Activated T-helper 9 cell treated with anti-CD3 and anti-CD28 coated beads, Interleukin-2, amount 50 U/mL, for 16 hours (primary cell): Measurements from ENCODE around the gene SMC5.
"Not testable (repeated sequence)": the region's sequence is repeated elsewhere in the genome, so short reads cannot be mapped to it uniquely, and the experiment has no call there.

Experiments
- DNase-seq: peaks from one replicate; pipeline ENCODE4 v3.0.0-alpha.2; 2020; ENCODE audit warnings: low read depth

The SMC5 gene

DNA sequence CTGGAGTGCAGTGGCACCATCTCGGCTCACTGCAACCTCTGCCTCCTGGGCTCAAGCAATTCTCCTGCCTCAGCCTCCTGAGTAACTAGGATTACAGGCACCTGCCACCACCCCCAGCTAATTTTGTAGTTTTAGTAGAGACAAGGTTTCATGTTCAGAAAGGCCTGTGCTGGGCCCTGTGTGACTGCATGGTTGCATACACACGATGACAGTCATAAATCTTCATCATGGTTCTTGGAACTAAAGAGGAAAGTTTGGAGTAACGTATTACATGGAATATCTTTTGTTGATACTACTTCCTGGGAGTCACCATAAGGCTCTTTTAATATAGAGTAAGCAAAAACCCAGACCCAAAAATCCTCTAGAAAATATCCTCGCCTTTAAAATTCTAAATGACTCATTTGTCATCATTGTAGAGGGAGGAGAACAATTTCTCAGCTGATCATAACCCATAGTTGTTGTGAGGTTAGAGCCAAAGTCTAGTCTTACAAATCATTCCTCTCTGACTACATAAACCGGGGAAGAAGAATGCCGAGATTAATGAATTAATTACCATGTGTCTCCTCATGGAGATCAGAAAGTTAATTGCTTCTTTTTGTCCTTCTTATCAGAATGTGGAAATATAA, 108.6 kb downstream of the SMC5 start:
- no peak for DNase-seq

DNA sequence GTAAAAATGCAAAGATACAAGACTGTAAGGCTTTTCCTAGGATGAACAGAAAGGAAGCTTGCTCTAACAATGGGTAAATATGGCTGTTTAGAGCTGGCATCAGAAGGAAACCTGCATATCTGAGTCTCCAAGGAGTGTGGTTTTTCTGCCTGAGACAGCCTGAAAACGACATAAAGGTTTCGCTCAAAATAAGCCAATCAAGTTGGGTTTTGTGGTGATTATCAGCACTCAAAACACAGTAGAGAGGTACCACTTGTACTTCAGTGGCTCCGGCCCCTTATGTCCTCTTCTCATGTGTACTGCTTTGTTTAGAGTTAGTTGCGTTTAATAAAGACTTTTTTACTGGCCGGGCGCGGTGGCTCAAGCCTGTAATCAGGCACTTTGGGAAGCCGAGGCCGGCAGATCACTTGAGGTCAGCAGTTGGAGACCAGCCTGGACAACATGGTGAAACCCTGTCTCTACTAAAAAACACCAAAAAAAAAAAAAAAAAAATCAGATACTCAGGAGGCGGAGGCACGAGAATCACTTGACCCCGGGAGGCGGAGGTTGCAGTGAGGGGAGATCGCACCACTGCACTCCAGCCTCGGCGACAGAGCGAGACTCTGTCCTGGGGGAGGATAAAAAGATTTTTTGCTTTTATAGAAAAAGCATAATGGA, 116.3 kb downstream of the SMC5 start:
- DNase-seq: no peak

DNA sequence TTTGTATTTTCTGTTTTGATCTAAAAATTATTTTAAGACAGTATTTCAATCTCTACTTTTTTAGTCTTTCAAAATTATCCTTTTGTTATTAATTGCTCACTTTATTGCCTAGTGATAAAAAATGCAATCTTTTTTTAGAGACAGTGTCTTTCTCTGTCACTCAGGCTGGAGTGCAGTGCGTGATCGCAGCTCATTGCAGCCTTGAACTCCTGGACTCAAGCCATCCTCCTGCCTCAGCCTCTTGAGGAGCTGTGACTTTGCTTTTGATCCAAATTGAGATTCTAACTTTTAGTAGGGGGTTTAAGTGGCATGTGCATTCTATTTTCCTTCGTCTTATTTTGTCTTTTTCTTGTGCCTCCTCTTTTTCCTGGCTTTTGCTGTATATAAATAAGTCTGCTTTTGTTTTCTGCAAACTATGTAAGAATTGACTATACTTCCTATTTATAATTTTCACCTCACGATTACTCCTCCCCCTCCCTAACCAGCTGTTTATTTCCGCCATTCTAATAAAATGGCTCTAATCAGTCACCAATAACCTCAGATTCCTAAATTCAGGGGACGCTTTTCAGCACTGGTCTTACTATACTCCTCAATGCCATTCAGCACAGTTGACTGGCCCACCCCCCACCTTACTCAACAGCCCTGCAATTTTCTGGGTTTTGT, 123.4 kb downstream of the SMC5 start:
- DNase-seq: no peak

DNA sequence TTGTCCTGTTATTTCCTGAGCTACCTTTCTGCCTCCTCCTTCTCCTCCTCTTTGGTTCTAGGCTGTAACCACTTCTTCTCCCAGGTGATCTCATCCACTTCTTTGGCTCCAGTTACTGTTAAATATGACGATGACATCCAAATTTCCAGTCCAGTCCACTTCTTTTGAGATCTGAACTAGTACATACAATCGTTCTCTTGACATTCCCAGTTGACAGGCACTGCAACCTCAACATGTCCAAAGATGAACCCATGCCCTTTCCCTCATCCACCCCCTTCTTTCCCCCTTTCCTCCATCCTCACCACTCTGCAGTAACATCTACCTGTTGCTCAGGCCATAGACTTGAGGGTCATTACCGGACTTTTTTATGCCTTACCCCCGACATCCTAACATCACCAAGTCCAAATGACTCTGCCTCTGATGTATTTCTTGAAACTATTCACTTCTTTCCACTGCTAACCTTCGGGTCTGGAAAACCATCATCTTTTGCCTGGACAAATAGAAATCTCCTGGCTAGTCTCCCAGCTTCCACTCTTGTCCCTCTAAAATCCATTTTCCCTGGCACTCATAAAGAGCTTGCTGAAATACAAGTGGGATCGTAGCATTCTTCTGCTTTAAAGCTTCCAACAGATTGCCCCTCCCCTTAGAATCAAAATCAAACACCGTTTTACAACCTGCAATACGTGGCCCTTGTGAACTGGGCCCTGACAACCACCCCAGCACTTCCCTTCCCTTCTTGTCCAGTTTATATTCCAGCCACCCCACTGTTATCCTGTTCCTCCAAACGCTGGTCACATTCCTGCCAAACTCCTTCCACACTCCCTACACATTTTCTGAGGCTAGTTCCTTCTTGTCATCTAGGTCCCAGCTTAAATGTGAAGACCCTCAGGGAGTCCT, 124.2 kb downstream of the SMC5 start:
- DNase-seq: no peak

DNA sequence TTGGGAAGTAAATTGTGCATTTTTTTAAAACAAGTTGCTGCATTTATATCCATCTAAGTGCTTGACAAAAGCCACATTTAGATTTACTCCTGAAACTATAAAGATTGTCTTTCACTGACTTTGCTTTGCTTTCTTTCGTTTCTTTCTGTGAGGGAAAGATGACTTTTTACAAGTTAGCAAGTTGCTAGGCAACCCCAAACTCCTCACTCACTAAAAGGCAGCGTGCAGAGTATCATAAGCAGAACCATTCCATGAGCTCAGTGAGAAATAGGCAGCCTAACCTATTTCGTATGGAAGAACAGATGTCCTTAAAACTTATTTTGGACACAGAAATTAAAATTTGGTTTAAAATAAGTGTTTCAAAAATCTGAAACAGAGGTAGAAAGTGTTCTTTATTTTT, 126.6 kb downstream of the SMC5 start:
- no peak for DNase-seq

DNA sequence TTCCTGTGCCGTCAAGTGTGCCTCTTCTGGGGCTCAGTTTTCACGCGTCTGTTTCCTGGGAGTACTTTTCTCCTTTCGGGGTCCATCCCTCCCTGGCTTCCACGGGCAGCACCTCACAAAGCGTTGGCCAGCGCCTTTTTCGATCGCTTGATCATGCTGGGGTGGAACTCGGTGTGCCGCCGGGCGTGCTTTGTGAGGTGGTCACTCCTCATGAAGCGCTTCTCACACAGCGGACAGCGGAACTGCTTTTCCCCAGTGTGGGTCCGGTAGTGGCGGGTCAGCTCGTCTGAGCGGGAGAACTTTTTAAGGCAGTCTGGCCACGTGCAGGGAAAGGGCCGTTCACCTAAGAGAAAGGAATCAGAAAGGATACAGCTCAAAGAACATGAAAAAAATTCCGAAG, 128.9 kb downstream of the SMC5 start:
- DNase-seq: no peak

DNA sequence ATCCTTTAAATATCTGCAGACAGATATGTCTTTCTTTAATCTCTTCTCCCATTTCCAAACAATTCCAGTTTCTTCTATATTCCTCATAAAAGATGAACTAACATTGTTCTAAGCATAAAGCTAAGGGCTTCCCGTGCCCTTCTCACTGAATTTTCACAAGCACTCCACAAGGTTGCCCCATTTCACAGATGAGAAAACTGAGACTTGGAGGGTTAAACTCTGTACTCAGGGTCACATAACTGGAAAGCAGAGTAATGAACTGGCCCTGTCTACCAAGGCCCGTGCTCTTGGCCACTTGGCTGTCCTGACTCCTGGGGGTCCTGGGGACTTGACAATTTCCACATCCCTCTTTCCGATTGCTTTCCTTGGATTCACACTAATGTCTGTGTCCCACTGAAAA, 130.4 kb downstream of the SMC5 start:
- no peak for DNase-seq

DNA sequence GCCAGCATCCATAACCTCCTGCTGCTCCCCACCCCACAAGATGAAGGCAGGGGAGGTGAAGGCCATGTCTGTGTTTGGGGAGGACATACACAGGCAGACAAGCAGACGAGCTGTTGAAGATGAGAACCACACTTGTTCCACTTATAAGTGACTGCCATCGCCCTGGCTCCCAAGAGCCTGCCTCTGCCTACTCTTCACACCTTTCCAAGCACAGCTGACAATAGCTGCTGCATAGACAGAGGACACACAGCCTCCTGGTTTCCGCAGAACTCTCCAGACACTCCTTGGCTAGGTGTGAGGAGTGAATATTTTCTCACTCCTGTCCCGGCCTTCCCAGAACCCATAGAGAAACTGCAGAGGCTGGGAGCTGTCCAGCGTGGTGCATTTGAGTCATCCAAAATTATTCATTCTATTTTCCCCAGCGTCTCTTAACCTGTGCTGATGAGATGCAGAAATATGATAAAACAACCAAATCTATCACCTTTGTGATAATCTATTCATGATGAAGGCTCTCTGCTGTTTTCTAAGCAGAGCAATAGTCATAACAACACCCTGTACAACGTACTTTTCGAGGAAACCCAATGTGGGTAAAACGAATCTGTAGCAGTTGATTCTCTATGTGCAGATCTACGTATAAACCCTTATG, 131.0 kb downstream of the SMC5 start:
- no peak for DNase-seq

DNA sequence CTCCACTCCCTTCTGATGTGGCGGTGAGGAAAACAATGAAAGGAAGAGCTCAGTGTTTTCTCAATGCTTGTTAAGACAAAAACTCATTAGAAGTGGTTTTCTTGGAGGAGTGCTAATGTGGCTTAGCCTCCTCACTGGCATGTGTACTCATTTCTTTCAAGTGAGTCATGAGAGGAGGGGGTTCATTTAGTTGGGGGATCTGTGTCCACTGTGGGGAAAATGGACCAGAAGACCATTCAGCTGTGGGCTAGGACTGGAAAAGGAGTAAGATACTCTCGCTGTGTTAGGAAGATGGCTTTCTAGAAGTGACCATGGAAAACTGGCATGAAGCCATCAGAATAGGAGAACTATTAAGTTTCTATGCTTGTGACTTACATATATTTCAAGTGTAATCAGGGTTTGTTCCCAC, 132.2 kb downstream of the SMC5 start:
- no peak for DNase-seq

DNA sequence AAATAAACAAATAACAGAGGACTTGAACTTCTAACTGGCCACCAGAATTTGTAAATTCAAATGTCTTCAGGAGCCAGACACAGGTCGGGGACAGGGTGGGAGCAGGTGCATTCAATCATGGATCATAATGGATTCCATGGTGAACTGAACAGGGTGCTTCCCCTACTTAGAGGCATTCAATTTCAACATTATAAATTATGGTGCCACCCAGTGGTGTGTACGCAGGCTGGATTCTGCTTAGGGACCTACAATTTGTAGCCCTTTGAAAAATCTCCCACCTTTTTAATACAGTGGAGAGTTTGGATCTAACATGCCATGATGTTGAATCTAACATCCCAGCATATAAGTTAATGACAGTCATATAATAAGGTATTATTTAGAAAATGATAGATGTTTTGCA, 133.4 kb downstream of the SMC5 start:
- no peak for DNase-seq

DNA sequence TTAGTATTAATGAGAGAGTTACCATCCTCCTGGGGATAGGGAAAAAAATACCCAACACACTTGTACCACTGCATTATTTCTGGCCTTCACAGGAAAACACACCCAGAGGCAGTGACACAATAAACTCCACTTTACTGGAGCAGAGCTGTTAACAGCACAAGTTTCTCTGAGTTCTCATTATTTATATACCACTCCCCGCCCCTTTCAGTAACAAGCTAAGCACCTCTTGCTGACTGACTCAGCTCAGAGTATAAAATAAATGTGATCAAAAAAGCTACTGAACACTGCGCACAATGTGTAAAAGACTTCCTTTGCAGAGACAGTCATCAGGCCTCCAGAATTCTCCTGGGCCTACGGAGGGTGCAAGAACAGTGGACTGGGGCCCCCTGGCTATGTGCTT, 134.1 kb downstream of the SMC5 start:
- no peak for DNase-seq

DNA sequence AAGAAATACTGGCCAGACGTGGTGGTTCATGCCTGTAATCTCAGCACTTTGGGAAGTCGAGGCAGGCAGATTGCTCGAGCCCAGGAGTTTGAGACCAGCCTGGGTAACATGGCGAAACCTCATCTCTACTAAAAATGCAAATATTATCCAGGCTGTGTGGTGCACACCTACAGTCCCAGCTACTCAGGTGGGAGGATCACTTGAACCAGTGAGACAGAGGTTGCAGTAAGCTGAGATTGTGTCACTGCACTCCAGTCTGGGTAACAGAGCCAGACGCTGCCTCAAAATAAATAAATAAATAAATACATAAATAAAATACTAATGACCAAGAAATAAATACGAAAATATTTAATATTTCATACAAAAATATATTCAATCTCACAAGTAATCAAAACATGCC, 136.9 kb downstream of the SMC5 start:
- no peak for DNase-seq

DNA sequence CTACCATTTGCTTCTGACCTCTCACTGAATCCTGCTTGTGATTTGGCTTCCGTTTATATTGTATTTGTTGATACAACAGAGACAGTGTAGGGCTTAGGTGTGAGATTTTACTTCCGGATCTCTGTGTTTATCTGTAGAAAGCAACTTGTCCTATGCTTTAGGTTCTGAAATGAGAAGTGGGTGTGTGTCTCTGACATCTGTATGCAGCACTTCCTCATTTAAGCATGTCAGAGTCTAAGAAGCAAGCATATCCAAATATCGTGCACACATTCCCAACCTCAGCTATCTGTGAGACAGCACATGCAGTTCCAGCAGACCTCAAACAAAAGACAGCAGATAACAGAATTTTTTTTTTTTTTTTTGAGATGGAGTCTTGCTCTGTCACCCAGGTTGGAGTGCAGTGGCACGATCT, 139.4 kb downstream of the SMC5 start:
- no peak for DNase-seq

DNA sequence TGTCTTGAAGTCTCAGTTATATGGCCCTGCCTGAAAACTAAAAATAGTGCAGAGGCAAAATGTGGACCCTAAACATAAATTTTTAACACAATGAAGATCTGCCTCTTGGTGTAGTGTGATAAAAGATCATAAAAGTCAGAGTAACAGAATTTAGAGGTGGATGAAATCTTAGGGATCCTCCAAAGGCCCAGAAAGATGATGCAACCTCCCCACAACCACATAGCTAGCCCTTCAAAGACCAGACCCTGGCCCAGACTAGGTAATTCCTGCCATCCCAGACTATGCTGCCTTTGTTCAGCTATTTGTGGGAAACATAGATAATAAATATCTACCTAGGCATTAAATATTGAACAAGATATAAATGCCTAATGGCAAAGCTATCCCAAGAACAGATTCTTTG, 140.4 kb downstream of the SMC5 start:
- DNase-seq: no peak

DNA sequence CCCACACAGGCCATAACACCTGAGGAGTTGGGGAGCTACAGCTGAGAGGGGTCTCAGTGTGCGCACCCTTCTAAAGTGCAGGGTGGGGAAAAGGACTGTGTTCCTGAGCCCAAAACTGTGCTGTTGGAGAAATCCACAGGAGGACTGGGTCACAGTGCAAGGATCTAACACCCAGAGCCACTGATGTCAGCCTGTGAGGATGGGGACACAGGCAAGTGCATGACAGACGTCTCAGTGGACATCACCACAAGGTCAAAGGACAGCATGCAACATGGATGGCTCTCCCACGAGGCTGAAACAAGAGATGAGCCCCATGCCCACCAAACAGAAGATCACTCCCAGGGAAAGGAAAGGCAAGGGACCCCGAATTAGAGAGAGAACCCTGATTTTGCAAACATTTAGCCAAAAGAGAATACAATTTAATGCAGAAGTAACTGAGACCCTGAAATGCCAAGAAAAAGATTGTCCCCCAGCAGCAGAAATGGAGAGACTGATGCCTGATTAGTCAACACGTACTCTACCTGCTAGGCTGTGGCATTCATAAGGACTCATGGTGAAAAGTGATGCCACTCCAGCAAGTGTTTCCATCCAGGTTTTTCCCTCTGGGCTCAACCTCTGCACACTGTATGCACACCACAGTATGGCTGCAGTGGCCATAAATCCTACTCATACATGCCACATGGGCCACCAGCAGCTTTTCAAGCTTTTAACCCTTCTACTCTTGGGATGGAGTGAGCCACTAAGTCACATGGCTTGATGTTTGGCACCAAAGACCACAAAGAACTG, 141.5 kb downstream of the SMC5 start:
- no peak for DNase-seq

DNA sequence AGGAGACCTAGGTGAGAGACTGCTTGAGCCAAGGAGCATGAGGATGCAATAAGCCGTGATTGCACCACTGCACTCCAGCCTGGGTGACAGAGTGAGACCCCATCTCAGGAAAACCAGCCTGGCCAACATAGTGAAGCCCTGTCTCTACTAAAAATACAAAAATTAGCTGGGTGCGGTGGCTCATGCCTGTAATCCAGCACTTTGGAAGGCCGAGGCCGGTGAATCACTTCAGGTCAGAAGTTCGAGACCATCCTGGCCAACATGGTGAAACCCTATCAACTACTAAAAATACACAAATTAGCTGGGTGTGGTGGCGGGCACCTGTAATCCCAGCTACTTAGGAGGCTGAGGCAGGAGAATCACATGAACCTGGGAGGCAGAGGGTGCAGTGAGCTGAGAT, 142.5 kb downstream of the SMC5 start:
- DNase-seq: not testable (repeated sequence)

DNA sequence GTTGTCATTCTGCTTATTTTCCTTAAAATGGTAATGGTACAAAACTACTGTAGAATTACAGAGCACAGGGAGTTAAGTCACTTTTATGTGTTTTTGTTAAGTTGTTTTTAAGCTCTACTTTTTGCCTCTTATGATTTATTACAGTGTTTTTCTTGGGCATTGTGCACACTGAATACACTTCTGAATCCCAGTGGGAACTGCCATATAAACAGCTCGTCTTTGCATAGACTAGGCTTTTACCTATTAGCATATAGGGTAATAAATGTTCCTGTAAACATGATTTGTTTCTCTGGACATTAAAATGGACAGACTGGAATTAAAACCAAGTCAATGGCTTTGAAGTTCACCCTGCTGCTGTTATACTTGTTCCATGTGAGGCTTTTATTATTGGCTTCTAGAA, 143.4 kb downstream of the SMC5 start:
- DNase-seq: no peak

DNA sequence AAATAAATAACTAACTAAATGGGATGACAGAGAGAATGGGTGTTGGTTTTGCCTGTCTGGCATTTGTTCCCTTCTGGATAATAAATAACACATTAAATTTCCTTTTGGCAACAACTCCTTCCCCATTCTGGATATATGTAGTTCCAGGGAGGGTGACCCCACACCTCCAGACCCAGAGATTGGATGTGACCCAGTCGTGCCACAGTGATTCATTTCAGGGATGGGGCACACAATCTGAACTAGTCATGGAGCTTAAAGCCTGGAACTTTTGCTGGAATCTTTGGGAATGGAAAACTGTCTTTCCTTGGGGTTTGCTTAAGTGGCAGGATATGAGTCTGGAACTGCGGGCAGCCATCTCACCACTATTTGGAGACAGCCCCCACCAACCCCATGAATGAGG, 144.4 kb downstream of the SMC5 start:
- no peak for DNase-seq

DNA sequence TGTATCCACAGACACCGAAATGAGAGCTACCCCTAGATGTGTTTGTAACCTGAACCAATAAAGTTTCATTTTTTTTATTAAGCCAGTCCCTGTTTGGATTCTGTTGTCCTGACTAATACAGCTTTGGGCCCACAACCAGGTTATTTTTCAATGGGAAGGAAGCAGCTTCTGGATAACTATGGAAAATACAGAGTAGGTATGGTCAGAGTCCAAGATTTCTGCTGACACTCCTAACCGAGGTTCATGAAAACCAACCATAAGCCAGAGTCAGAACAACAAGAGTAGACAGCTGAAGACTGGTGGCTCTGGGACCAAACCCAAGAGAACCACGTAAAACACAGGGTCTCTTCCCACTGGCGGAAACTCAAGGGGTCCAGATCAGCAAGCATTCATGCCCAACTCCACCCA, 144.8 kb downstream of the SMC5 start:
- DNase-seq: no peak

DNA sequence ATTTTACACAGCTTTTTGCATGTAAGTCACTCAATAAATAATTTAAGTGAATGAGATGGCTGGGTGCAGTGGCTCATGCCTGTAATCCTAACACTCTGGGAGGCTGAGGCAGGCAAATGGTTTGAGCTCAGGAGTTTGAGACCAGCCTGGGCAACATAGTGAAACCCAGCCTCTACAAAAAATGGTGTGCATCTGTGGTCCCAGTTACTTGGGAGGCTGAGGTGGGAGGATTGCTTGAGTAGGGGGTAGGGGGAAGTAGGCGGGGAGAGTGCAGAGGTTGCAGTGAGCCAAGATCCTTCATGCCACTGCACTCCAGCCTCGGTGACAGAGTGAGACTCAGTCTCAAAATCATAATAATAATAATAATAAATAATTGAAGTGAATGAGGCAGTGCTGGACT, 145.5 kb downstream of the SMC5 start:
- DNase-seq: no peak
